OCI-LY3 (cell line): ENCODE data around the gene OTUD4.

Experiments
- EZH2phosphoT487 ChIP-seq: fragments of 200-600 bp; shearing (Covaris generic); IDR thresholded peaks from 2 replicates; pipeline ENCODE4 v1.6.1; 2018; ENCODE audit warnings: antibody characterized with exemption, mixed run types, low read depth
- TF ChIP-seq, protein P1 (sequence below): fragments of 200-600, 300-600 bp; sonication (generic); IDR thresholded peaks from 2 replicates; pipeline ENCODE4 v1.5.1; 2014; ENCODE audit warnings: antibody characterized with exemption, low read length, low read depth

DNA sequence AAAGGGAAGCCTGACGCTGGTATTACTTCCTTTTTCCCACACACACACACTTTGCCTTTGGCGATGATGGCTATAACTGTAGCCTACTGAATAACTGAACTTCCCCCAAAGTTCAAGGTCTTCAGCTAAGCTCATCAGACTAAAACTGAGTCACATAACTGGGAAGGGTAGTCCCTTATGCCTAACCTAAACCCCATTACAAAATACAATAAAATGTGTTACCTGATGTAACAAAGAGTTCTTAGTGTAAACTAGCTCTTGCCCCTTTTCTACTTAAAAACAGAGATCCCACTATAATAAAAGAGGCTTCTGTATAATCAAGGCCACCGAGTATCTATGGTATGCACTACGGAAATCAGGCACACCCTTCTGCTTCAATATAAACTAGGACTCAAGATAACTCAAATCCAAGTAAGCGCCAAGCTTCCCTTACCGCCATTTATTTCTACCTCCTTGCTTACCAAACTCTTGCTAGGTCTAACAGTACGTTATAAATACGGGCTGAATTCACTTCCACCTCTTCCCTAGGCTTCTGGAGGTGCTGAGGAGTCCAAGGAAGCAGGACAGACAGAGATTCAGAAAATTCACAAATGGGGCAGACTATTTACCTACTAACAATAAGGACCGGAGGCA is 2.4 kb downstream of the OTUD4 start:
- TF ChIP-seq, protein P1, sequence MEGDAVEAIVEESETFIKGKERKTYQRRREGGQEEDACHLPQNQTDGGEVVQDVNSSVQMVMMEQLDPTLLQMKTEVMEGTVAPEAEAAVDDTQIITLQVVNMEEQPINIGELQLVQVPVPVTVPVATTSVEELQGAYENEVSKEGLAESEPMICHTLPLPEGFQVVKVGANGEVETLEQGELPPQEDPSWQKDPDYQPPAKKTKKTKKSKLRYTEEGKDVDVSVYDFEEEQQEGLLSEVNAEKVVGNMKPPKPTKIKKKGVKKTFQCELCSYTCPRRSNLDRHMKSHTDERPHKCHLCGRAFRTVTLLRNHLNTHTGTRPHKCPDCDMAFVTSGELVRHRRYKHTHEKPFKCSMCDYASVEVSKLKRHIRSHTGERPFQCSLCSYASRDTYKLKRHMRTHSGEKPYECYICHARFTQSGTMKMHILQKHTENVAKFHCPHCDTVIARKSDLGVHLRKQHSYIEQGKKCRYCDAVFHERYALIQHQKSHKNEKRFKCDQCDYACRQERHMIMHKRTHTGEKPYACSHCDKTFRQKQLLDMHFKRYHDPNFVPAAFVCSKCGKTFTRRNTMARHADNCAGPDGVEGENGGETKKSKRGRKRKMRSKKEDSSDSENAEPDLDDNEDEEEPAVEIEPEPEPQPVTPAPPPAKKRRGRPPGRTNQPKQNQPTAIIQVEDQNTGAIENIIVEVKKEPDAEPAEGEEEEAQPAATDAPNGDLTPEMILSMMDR: no peak
- no peak for TF ChIP-seq EZH2phosphoT487
